ENCODE measurements around the gene IKZF4. TPM values are rescaled to one million over a fixed set of nuclear protein-coding genes. Genes with fewer than 3 reads are reported as not detected.
"Not testable (repeated sequence)": the region's sequence is repeated elsewhere in the genome, so short reads cannot be mapped to it uniquely, and the experiment has no call there.

Gene IKZF4
- total RNA-seq, 1 experiment from 2014 or later: 1.1 TPM

DNA sequence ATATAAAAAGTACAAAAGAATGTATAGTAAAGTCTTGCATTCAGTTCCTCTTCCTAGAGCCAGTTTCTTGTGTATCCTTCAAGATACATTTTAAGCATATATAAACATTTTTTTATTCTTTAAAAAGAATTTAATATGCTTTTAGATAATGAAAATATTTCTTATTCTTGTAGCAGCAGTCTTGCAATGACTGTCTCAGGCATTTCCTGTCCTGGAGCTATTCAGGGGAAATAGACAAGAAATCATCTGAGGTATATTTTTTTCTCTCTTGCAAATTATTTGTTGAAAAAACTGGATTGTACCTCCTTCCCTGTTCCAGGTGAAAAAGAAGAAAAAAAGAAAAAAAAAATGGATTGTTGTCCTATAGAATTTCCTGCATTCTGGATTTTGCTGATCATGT, 42.2 kb downstream of the IKZF4 start:
- DNase-seq (ENCODE audit: low read depth in 1 of 2, low spot score in 2 of 2): no peak
- Histone ChIP-seq H3K4me3 (no peak overlapping the region), H3K36me3 (no peaks in the 10 kb centered on the region), H3K27me3 (replicated peaks) (no peaks in the 10 kb centered on the region), H3K9me3 (replicated peaks) (no peaks in the 10 kb centered on the region), H3K4me1 (replicated peaks) (peaks cover 18% of the 10 kb centered on the region), H3K27ac (no peak overlapping the region)

DNA sequence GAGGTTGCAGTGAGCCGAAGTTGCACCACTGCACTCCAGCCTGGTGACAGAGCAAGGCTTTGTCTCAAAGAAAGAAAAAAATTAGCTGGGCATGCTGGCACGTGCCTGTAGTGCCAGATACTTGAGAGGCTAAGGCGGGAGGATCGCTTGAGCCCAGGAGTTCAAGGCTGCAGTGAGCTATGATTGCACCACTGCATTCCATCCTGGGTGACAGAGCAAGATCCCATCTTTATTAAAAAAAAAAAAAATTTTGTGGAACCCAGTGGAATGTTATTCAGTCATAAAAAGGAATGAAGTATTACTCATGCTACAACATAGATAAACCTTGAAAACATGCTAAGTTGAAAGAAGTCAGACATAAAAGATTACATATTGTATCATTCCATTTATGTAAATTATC, 50.8 kb downstream of the IKZF4 start:
- DNase-seq (ENCODE audit: low read depth in 1 of 2, low spot score in 2 of 2): no peak
- no peaks in the 10 kb centered on the region for H3K4me1 ChIP-seq (replicated peaks)
- no peaks in the 10 kb centered on the region for H3K27me3 ChIP-seq (replicated peaks)
- H3K27ac ChIP-seq: no peak overlapping the region
- H3K36me3 ChIP-seq: no peaks in the 10 kb centered on the region
- H3K4me3 ChIP-seq: no peak overlapping the region
- H3K9me3 ChIP-seq (replicated peaks): no peaks in the 10 kb centered on the region

DNA sequence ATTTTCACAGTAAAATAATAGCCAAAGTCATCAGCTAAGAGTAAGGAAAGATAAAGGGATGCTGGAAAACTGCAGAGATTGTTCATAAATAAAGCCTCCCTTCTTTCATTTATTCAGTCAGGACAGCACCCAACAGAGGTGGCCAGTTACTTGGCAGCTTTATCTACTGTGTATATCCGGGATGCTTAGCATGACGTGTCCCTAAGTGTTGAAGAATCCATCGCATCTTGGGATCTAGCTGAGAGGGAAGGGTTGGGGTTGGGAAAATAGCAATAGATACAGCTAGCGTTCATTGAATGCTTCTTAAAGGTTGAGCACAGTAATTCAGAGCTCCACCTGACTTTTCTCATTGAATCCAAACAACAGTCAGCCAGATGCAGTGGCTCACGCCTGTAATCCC, 53.6 kb downstream of the IKZF4 start:
- no peaks in the 10 kb centered on the region for H3K9me3 ChIP-seq (replicated peaks)
- no peak overlapping the region for H3K4me3 ChIP-seq
- H3K4me1 ChIP-seq (replicated peaks): peaks cover 7% of the 10 kb centered on the region
- DNase-seq (ENCODE audit: low read depth in 1 of 2, low spot score in 2 of 2): no peak
- no peaks in the 10 kb centered on the region for H3K36me3 ChIP-seq
- no peak overlapping the region for H3K27ac ChIP-seq
- no peaks in the 10 kb centered on the region for H3K27me3 ChIP-seq (replicated peaks)

DNA sequence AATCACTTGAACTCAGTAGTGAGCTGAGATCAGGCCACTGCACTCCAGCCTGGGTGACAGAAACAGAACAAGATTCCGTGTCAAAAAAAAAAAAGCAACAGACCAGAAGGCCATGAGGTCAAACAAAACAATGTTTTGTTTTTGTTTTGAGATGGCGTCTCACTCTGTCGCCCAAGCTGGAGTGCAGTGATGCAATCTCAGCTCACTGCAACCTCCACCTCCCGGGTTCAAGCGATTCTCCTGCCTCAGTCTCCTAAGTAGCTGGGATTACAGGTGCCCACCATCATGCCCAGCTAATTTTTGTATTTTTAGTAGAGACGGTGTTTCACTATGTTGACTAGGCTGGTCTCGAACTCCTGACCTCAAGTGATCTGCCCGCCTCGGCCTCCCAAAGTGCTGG, 57.1 kb downstream of the IKZF4 start:
- H3K4me3 ChIP-seq; H3K27ac ChIP-seq; H3K9me3 ChIP-seq (replicated peaks); H3K36me3 ChIP-seq; DNase-seq (ENCODE audit: low read depth in 1 of 2, low spot score in 2 of 2); H3K27me3 ChIP-seq (replicated peaks): not testable (repeated sequence)
- H3K4me1 ChIP-seq (replicated peaks): peaks cover 20% of the 10 kb centered on the region

DNA sequence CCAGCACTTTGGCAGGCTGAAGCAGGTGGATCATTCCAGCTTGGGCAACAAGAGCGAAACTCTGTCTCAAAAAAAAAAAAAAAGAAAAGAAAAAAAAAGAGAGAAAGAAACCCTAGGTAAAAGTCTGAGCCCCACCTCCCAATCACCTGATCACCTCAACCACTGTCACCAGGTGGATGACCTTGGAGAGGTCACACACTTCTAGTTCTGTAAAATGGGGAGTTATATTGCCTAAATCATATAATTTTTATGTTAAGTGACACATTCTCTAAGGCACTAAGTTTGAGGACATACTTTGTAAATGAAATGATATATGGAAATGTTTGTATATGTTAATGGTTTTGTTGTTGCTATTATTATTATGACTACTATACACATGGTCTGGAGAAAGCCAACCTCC, 57.6 kb downstream of the IKZF4 start:
- Histone ChIP-seq H3K27ac (no peak overlapping the region), H3K36me3 (no peaks in the 10 kb centered on the region), H3K9me3 (replicated peaks) (no peaks in the 10 kb centered on the region), H3K4me1 (replicated peaks) (peaks cover 20% of the 10 kb centered on the region), H3K27me3 (replicated peaks) (peaks cover 6% of the 10 kb centered on the region; the same call in 1 of the 2 replicates), H3K4me3 (no peak overlapping the region)
- no peak for DNase-seq (ENCODE audit: low read depth in 1 of 2, low spot score in 2 of 2)

DNA sequence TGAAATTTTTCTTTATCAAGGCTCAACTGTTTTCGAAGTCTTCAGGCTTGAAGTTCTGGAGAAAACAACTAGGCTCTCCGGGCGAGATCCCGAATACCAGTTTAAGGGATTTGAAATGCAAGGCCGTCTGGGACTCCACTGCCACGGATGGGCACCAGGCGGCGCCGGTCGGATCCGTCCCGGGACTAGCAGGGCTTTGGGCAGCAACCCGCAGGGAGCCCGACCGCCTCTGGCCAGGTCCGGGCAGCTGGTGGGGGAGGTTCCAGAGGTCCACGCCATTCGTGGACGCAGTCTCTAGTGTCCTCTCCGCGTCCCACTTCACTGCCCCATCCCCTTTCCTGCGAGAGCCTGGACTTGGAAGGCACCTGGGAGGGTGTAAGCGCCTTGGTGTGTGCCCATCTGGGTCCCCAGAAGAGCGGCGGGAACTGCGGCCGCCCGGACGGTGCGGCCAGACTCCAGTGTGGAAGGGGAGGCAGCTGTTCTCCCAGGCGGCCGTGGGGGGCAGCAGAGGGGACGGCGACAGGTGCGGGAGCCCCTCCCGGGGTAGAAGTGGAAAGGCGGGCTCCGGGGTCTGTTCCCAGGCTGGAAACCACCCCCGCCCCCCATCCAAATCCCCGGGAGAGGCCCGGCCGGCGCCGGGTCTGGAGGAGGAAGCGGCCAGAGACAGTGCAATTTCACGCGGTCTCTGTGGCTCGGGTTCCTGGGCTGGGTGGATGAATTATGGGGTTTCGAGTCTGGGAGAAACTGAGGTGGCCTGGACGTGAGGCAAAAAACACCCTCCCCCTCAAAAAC, 58.3 kb downstream of the IKZF4 start:
- Histone ChIP-seq H3K4me1 (replicated peaks) (peaks cover 20% of the 10 kb centered on the region), H3K27me3 (replicated peaks) (peaks cover 10% of the 10 kb centered on the region; the same call in 1 of the 2 replicates), H3K27ac (no peak overlapping the region), H3K36me3 (no peaks in the 10 kb centered on the region), H3K9me3 (replicated peaks) (no peaks in the 10 kb centered on the region), H3K4me3 (peak overlapping the region; percentile 41)
- peak; percentile 87 for DNase-seq (ENCODE audit: low read depth in 1 of 2, low spot score in 2 of 2)

DNA sequence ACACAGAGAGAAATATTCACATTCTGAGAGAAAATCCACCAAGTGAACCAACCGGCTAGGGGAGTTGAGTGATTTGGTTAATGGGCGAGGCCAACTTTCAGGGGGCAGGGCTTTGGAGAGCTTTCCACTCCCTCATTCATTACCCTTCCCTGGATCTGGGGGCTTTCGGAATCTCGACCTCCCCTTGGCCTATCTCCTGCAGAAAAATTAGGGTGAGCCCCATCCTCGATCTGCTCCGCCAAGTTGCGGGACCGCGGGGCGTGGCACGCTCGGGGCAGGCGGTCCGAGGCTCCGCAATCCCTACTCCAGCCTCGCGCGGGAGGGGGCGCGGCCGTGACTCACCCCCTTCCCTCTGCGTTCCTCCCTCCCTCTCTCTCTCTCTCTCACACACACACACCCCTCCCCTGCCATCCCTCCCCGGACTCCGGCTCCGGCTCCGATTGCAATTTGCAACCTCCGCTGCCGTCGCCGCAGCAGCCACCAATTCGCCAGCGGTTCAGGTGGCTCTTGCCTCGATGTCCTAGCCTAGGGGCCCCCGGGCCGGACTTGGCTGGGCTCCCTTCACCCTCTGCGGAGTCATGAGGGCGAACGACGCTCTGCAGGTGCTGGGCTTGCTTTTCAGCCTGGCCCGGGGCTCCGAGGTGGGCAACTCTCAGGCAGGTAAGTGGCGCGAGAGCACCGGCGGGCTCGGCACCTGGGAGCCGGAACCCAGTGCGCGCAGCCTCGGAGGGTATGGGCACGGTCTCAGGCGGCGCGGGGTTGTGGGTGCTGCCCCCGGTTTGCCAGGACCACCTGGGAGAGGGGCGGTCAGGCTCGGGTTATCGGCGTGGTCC, 59.1 kb downstream of the IKZF4 start, which contains the start of gene ERBB3:
Gene ERBB3, plus strand, starts transcription at position 443 of the 833 bp plus-strand sequence. Its CDS starts 136 bp downstream, at position 579.
- H3K27me3 ChIP-seq (replicated peaks): peaks cover 10% of the 10 kb centered on the region; the same call in 1 of the 2 replicates
- H3K4me3 ChIP-seq: peak within 1 kb of the TSS; percentile 41
- no peaks in the 10 kb centered on the region for H3K36me3 ChIP-seq
- peaks cover 20% of the 10 kb centered on the region for H3K4me1 ChIP-seq (replicated peaks)
- peak; percentile 79 to 83 for DNase-seq (ENCODE audit: low read depth in 1 of 2, low spot score in 2 of 2)
- no peaks in the 10 kb centered on the region for H3K9me3 ChIP-seq (replicated peaks)
- H3K27ac ChIP-seq: no peak within 1 kb of the TSS

DNA sequence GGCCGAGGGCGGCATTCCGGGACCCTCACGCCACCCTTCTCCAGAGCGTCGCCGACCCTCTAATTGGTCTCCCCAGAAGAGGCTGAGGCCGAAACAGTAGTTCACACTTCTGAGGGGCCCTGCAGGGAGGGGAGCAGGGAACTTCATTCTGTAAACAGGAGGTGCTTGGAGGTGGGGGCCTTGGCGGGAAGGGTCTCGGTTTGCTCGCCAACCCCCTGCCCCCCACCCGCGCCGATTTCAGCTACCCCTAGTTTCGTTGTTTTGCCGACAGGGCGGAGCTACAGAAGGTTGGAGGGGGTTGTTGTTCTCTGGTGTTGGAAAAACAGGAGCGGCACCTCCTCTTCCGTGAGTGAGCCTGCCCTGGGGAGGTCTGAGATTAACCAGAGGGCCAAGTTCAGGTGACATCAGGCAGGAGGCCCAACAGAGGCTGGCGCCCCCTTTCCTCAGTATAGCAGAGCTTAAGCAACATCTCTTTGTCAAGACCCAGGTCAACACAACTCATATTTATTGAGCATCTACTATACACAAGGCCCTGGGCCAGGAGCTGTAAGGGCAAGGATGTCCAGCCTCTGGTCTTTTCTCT, 59.8 kb downstream of the IKZF4 start:
- no peak for DNase-seq (ENCODE audit: low read depth in 1 of 2, low spot score in 2 of 2)
- H3K27me3 ChIP-seq (replicated peaks): peaks cover 10% of the 10 kb centered on the region; the same call in 1 of the 2 replicates
- H3K27ac ChIP-seq: no peak overlapping the region
- peaks cover 20% of the 10 kb centered on the region for H3K4me1 ChIP-seq (replicated peaks)
- no peaks in the 10 kb centered on the region for H3K36me3 ChIP-seq
- peak overlapping the region; percentile 41; the same call in 1 of the 2 replicates for H3K4me3 ChIP-seq
- no peaks in the 10 kb centered on the region for H3K9me3 ChIP-seq (replicated peaks)

DNA sequence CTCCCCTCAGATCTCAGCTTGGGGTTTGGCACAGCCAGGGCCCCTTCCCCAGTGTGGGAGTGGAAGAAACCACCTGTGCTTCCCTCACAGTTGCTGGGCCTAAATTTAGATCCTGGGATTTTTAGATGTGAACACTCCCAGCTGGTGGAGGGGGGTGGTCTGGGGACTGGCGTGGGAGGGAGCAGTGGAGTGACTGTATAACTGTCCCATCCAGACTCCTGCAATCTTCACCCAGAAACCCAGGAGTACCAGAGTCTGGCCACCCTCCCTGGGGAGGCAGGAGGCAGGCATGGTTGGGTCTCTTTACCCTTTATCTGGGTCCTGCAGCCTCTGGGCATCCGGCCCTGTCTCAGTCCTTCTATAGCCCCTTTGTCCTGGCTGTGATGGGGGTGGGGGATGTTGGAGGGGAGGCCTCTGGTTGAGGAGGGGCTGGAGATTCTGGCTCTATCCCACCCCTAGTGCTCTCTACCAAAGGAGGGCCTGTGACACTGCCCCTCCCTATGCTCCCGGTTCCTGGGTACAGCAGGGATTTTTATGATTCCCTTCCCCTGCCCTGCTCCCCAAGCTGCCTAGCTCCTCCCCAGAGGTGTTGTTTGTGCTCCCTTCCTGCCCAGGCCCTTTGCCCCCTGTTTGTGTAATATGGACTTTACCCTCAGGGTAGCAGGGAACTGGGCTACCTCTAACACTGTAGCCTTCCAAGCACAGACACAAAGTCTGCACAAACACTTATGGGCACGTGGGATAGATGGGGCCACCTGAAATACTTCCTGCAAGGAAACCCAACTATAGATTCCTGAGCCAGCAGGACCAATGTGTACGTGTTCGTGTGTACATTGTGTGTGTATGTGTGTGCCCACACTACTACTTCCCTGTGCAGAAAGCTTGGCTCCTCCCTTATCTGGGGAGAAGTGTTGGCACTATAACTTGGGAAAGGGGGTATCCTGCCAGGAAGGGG, 60.8 kb downstream of the IKZF4 start:
- no peak overlapping the region for H3K27ac ChIP-seq
- DNase-seq (ENCODE audit: low read depth in 1 of 2, low spot score in 2 of 2): no peak

DNA sequence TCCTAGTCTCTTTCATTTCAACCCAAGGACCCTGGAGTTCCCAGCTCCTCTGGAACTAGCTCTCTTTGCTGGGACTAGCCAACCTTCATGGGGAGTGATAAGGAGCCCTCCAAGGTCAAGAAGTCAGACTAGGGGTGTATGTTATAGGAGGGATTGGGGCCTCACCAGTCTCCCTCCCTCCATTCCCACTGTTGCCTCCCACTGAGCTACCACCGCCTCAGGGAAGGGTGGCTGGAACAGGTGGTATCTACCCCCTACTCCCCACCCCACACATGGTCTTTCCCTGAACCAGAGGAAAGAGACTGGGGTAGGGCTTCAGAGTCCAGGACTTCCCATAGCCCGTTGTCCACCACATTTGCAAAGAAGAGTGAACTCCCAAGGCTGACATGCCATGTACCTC, 61.5 kb downstream of the IKZF4 start:
- no peaks in the 10 kb centered on the region for H3K36me3 ChIP-seq
- no peak for DNase-seq (ENCODE audit: low read depth in 1 of 2, low spot score in 2 of 2)
- H3K4me1 ChIP-seq (replicated peaks): peaks cover 20% of the 10 kb centered on the region
- H3K27me3 ChIP-seq (replicated peaks): peaks cover 10% of the 10 kb centered on the region; the same call in 1 of the 2 replicates
- no peaks in the 10 kb centered on the region for H3K9me3 ChIP-seq (replicated peaks)
- no peak overlapping the region for H3K4me3 ChIP-seq
- no peak overlapping the region for H3K27ac ChIP-seq

More for the DNA sequence above, 60.8 kb downstream of the IKZF4 start:
- no peak overlapping the region for H3K4me3 ChIP-seq
- H3K27me3 ChIP-seq (replicated peaks): peaks cover 10% of the 10 kb centered on the region; the same call in 1 of the 2 replicates
- peaks cover 20% of the 10 kb centered on the region for H3K4me1 ChIP-seq (replicated peaks)
- no peaks in the 10 kb centered on the region for H3K9me3 ChIP-seq (replicated peaks)
- no peaks in the 10 kb centered on the region for H3K36me3 ChIP-seq

DNA sequence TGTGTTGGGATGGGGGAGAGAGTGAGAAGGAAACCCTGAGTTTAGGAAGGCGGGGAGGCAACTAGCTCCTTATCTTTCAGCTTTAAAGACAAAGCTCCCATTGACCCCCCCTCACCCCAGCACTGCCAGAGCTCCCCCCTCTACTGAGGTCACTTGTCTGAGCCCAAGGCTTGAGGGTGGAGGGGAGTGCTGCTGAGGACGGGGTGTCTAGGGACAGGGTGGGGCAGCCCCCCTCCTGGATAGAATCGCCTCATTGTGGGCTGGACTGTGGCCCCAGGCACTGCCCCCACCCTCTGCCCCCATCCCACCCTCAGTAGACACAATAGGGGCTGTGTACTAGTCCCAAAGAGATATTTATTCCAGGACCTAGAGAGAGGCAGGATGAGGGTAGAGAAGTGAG, 62.1 kb downstream of the IKZF4 start:
- Histone ChIP-seq H3K36me3 (no peaks in the 10 kb centered on the region), H3K27me3 (replicated peaks) (peaks cover 10% of the 10 kb centered on the region; the same call in 1 of the 2 replicates), H3K4me1 (replicated peaks) (peaks cover 20% of the 10 kb centered on the region)

DNA sequence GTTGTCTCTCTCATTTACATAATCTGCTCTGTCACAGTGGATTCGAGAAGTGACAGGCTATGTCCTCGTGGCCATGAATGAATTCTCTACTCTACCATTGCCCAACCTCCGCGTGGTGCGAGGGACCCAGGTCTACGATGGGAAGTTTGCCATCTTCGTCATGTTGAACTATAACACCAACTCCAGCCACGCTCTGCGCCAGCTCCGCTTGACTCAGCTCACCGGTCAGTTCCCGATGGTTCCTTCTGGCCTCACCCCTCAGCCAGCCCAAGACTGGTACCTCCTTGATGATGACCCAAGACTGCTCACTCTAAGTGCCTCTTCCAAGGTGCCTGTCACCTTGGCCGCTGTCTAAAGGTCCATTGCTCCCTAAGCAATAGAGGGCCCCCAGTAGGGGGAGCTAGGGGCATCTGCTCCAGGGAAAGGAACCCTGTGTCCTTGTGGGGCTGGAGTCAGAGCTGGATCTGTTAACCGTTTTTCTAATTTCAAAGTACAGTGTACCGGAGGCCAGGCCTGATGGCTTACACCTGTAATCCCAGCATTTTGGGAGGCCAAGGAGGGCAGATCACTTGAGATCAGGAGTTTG, 64.2 kb downstream of the IKZF4 start:
- no peak for DNase-seq (ENCODE audit: low read depth in 1 of 2, low spot score in 2 of 2)
- H3K27ac ChIP-seq: no peak overlapping the region
- no peak overlapping the region for H3K4me3 ChIP-seq
- peaks cover 10% of the 10 kb centered on the region; the same call in 1 of the 2 replicates for H3K27me3 ChIP-seq (replicated peaks)
- H3K4me1 ChIP-seq (replicated peaks): peaks cover 6% of the 10 kb centered on the region
- H3K9me3 ChIP-seq (replicated peaks): no peaks in the 10 kb centered on the region
- no peaks in the 10 kb centered on the region for H3K36me3 ChIP-seq

More for the DNA sequence above, 62.1 kb downstream of the IKZF4 start:
- Histone ChIP-seq H3K4me3 (no peak overlapping the region), H3K27ac (no peak overlapping the region), H3K9me3 (replicated peaks) (no peaks in the 10 kb centered on the region)
- DNase-seq (ENCODE audit: low read depth in 1 of 2, low spot score in 2 of 2): no peak

Data from SJSA1 (cell line).